ENCODE results near the gene LENG8.

The LENG8 gene

GRCh38 chr19:54411033-54411432, 38.0 kb upstream of the LENG8 start:
- H3F3A ChIP-seq (ENCODE audit: insufficient read depth), result no peaks in the 10 kb centered on the region
- H3K4me3 ChIP-seq (ENCODE audit: insufficient read depth, low read length, poor library complexity, severe bottlenecking), result no peak overlapping the region
- no peak overlapping the region for H2AFZ ChIP-seq (ENCODE audit: low read depth, low read length, severe bottlenecking)
- TF ChIP-seq, protein P1, sequence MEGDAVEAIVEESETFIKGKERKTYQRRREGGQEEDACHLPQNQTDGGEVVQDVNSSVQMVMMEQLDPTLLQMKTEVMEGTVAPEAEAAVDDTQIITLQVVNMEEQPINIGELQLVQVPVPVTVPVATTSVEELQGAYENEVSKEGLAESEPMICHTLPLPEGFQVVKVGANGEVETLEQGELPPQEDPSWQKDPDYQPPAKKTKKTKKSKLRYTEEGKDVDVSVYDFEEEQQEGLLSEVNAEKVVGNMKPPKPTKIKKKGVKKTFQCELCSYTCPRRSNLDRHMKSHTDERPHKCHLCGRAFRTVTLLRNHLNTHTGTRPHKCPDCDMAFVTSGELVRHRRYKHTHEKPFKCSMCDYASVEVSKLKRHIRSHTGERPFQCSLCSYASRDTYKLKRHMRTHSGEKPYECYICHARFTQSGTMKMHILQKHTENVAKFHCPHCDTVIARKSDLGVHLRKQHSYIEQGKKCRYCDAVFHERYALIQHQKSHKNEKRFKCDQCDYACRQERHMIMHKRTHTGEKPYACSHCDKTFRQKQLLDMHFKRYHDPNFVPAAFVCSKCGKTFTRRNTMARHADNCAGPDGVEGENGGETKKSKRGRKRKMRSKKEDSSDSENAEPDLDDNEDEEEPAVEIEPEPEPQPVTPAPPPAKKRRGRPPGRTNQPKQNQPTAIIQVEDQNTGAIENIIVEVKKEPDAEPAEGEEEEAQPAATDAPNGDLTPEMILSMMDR (IDR thresholded peaks at IDR 0.05; ENCODE audit: insufficient read depth, low read length, poor library complexity, severe bottlenecking), result no peak
- no peak for TF ChIP-seq EZH2phosphoT487 (conservative IDR thresholded peaks at IDR 0.05; ENCODE audit: low read length)
- H3K79me2 ChIP-seq (ENCODE audit: insufficient read depth, low read length), result no peaks in the 10 kb centered on the region
- H4K20me1 ChIP-seq (ENCODE audit: low read depth, low read length), result no peaks in the 10 kb centered on the region
- H3K27me3 ChIP-seq (ENCODE audit: low read length), result no peaks in the 10 kb centered on the region
- no peak overlapping the region for H3K4me2 ChIP-seq (ENCODE audit: low read depth, low read length, poor library complexity, severe bottlenecking)
- no peak overlapping the region for H3K9ac ChIP-seq (ENCODE audit: low read length)
- H3K9me2 ChIP-seq (replicated peaks; ENCODE audit: insufficient read depth, low read length), result no peaks in the 10 kb centered on the region
- no peak overlapping the region for H3K27ac ChIP-seq (ENCODE audit: low read depth, low read length)
- no peaks in the 10 kb centered on the region for H3K36me3 ChIP-seq (ENCODE audit: low read length)
- no peaks in the 10 kb centered on the region for H3K9me3 ChIP-seq (ENCODE audit: insufficient read depth, low read length)

DNA sequence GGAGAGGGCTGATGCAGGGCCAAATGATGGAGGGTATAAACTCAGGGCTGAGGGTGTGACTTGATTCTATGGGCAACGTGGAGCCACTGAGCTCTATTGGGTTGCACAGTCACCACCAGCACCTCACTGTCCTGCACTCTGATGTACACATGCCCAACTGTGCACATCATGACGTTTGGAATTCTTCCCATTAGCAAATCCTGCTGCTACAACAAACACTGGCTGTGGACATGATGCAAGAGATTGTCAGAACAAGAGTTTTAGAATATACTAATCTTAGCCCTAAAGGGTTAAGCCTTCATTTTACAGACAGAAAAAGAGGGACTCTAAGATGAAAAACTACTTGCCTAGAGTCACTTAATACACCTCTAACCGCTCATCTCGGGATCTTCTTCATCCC, 36.1 kb upstream of the LENG8 start:
- H3K27ac ChIP-seq (ENCODE audit: low read depth, low read length), result no peak overlapping the region
- H2AFZ ChIP-seq (ENCODE audit: low read depth, low read length, severe bottlenecking), result no peak overlapping the region
- no peaks in the 10 kb centered on the region for H4K20me1 ChIP-seq (ENCODE audit: low read depth, low read length)
- no peaks in the 10 kb centered on the region for H3K27me3 ChIP-seq (ENCODE audit: low read length)
- H3K4me2 ChIP-seq (ENCODE audit: low read depth, low read length, poor library complexity, severe bottlenecking), result no peak overlapping the region
- no peak overlapping the region for H3K9ac ChIP-seq (ENCODE audit: low read length)
- H3K36me3 ChIP-seq (ENCODE audit: low read length), result no peaks in the 10 kb centered on the region
- no peaks in the 10 kb centered on the region for H3F3A ChIP-seq (ENCODE audit: insufficient read depth)
- H3K9me3 ChIP-seq (ENCODE audit: insufficient read depth, low read length), result no peaks in the 10 kb centered on the region
- TF ChIP-seq EZH2phosphoT487 (conservative IDR thresholded peaks at IDR 0.05; ENCODE audit: low read length), result no peak
- TF ChIP-seq, protein P1 (IDR thresholded peaks at IDR 0.05; ENCODE audit: insufficient read depth, low read length, poor library complexity, severe bottlenecking), result no peak
- no peaks in the 10 kb centered on the region for H3K9me2 ChIP-seq (replicated peaks; ENCODE audit: insufficient read depth, low read length)
- no peaks in the 10 kb centered on the region for H3K79me2 ChIP-seq (ENCODE audit: insufficient read depth, low read length)
- no peak overlapping the region for H3K4me3 ChIP-seq (ENCODE audit: insufficient read depth, low read length, poor library complexity, severe bottlenecking)

- Histone ChIP-seq H3K27ac (ENCODE audit: low read depth, low read length) (no peak overlapping the region), H3K27me3 (ENCODE audit: low read length) (no peaks in the 10 kb centered on the region), H3K9me3 (ENCODE audit: insufficient read depth, low read length) (no peaks in the 10 kb centered on the region), H3K79me2 (ENCODE audit: insufficient read depth, low read length) (no peaks in the 10 kb centered on the region), H3K9ac (ENCODE audit: low read length) (no peak overlapping the region), H4K20me1 (ENCODE audit: low read depth, low read length) (no peaks in the 10 kb centered on the region), H3F3A (ENCODE audit: insufficient read depth) (no peaks in the 10 kb centered on the region), H3K4me3 (ENCODE audit: insufficient read depth, low read length, poor library complexity, severe bottlenecking) (no peak overlapping the region), H3K4me2 (ENCODE audit: low read depth, low read length, poor library complexity, severe bottlenecking) (no peak overlapping the region), H3K36me3 (ENCODE audit: low read length) (no peaks in the 10 kb centered on the region), H3K9me2 (replicated peaks; ENCODE audit: insufficient read depth, low read length) (no peaks in the 10 kb centered on the region), H2AFZ (ENCODE audit: low read depth, low read length, severe bottlenecking) (no peak overlapping the region)
- TF ChIP-seq, protein P1 (IDR thresholded peaks at IDR 0.05; ENCODE audit: insufficient read depth, low read length, poor library complexity, severe bottlenecking), result no peak
- no peak for TF ChIP-seq EZH2phosphoT487 (conservative IDR thresholded peaks at IDR 0.05; ENCODE audit: low read length)
These were observed 34.8 kb upstream of the LENG8 start for GRCh38 chr19:54414156-54414555.

All from SU-DHL-6 (cell line).